PC-3 (cell line): ENCODE measurements around the gene PDGFD.

Experiments used
- EZH2 ChIP-seq: fragments of 300-600 bp; sonication (generic); IDR thresholded peaks from one replicate; pipeline ENCODE4 v1.6.1; 2017; ENCODE audit warnings: antibody characterized with exemption, mild to moderate bottlenecking, low read length; ENCODE audit not compliant: unreplicated experiment
- EZH2phosphoT487 ChIP-seq: fragments of 300-600 bp; sonication (generic); IDR thresholded peaks from 2 replicates; pipeline ENCODE4 v1.6.1; 2018; ENCODE audit warnings: mild to moderate bottlenecking, antibody characterized with exemption, low read length, borderline replicate concordance
- TF ChIP-seq, protein P1 (sequence below): fragments of 300-600 bp; sonication (generic); conservative IDR thresholded peaks from 2 replicates; pipeline ENCODE4 v1.5.1; 2017; ENCODE audit warnings: antibody characterized with exemption, low read depth, mild to moderate bottlenecking, low read length

DNA sequence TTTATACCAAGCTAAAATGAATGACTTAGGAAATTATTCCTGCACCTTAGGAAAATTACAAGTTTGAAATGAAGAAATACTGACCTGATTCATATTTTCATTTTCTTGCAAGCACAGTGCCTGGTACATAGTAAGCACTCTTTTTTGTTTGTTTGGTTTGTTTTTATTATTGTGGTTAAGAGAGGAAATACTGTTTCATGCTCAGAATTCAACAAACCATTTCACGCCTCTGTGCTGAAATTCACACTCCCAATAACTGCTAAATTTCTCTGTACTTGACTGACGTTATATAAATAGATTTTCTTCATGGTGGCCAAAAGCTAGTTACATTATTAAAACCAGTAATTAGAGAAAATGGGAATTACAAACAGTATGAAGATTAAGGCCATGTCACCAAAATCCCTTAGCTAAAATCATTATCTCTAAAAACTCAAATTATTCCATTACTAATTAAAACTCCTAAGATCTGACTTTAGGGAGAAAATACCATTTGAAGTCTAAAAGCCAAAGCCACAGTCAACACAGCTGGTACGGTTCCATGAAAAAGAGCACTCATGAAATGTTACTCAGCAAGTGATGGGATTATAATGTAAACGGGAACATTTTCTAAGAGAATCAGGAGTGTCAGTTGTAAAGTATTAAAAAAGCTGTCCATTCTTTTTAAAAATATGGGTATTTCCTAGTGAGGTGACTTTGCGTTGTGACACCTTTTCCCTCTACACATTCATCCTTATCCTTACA is 205.3 kb downstream of the PDGFD start:
- TF ChIP-seq, protein P1, sequence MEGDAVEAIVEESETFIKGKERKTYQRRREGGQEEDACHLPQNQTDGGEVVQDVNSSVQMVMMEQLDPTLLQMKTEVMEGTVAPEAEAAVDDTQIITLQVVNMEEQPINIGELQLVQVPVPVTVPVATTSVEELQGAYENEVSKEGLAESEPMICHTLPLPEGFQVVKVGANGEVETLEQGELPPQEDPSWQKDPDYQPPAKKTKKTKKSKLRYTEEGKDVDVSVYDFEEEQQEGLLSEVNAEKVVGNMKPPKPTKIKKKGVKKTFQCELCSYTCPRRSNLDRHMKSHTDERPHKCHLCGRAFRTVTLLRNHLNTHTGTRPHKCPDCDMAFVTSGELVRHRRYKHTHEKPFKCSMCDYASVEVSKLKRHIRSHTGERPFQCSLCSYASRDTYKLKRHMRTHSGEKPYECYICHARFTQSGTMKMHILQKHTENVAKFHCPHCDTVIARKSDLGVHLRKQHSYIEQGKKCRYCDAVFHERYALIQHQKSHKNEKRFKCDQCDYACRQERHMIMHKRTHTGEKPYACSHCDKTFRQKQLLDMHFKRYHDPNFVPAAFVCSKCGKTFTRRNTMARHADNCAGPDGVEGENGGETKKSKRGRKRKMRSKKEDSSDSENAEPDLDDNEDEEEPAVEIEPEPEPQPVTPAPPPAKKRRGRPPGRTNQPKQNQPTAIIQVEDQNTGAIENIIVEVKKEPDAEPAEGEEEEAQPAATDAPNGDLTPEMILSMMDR: no peak
- no peak for TF ChIP-seq EZH2
- no peak for TF ChIP-seq EZH2phosphoT487
